ENCODE data around the gene LRTM2.
"Not testable (repeated sequence)": the region's sequence is repeated elsewhere in the genome, so short reads cannot be mapped to it uniquely, and the experiment has no call there.

LRTM2 gene

DNA sequence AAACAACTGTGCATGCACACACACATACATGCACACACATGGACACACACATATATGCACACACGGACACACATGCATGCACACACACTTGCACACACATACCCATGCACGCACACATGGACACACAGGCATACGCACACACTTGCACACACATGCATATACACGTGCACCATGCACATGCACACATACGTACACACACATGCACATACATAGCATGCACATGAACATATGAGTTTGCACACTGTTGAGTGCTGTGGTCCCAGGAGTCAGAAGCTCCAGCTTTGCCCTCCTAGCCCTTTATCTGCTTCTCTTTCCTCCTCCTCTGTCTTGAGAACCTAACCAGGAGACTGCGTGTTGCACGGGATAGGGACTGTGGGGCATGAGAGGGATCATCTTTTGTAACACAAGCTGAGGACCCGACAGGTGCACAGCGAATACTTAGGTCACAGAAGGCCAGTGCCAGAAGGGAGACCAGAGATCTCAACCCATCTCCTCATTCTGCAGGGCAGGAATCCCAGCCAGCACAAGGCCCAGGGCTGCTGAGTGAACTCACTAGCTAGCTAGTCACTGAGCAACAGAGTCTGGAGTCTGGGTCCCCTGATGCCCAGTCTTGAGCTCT, 3.5 kb upstream of the LRTM2 start:
- Histone ChIP-seq H3K27me3 (ENCODE audit: control insufficient read depth, insufficient read depth, low read length) (peaks cover 23% of the 10 kb centered on the region), H3K4me1 (ENCODE audit: control insufficient read depth, insufficient read depth, low read length) (no peaks in the 10 kb centered on the region)

DNA sequence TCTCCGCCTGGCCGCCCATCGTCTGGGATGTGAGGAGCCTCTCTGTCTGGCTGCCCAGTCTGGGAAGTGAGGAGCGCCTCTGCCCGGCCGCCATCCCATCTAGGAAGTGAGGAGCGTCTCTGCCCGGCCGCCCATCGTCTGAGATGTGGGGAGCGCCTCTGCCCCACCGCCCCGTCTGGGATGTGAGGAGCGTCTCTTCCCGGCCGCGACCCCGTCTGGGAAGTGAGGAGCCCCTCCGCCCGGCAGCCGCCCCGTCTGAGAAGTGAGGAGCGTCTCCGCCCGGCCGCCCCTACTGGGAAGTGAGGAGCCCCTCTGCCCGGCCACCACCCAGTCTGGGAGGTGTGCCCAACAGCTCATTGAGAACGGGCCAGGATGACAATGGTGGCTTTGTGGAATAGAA, 2.4 kb upstream of the LRTM2 start:
- H3K9me3 ChIP-seq (ENCODE audit: control insufficient read depth, insufficient read depth, low read length); H3K4me3 ChIP-seq (ENCODE audit: low read depth, low read length); H3K36me3 ChIP-seq (ENCODE audit: control insufficient read depth, insufficient read depth, low read length); H3K9ac ChIP-seq (ENCODE audit: low read depth, low read length); H3K4me1 ChIP-seq (ENCODE audit: control insufficient read depth, insufficient read depth, low read length): not testable (repeated sequence)
- H3K27me3 ChIP-seq (ENCODE audit: control insufficient read depth, insufficient read depth, low read length), result peaks cover 23% of the 10 kb centered on the region

More for the DNA sequence above, 3.5 kb upstream of the LRTM2 start:
- no peak overlapping the region for H3K9ac ChIP-seq (ENCODE audit: low read depth, low read length)
- H3K4me3 ChIP-seq (ENCODE audit: low read depth, low read length), result no peak overlapping the region
- H3K9me3 ChIP-seq (ENCODE audit: control insufficient read depth, insufficient read depth, low read length), result no peaks in the 10 kb centered on the region
- H3K36me3 ChIP-seq (ENCODE audit: control insufficient read depth, insufficient read depth, low read length), result no peaks in the 10 kb centered on the region

DNA sequence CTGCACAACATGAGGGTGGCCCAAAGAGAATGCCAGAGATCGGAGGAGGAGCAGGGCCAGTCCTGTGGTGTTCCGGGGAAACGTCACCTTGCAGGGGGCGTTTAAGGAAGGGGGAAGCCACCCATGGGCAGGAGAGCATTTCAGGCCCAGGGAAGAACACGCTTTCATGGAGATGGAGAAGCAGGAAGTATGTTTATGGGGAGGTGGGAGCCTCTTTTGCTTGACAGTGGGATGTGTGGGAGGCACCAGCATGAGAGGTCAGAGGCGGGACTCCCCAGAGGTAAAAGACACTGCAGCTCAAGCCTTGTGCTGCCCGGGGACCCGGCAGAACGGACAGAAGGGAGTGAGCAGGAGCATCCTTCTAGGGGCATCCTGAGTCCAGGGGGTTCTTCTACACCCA, 1.3 kb upstream of the LRTM2 start:
- H3K27me3 ChIP-seq (ENCODE audit: control insufficient read depth, insufficient read depth, low read length), result peaks cover 23% of the 10 kb centered on the region
- H3K4me1 ChIP-seq (ENCODE audit: control insufficient read depth, insufficient read depth, low read length), result no peaks in the 10 kb centered on the region
- no peaks in the 10 kb centered on the region for H3K9me3 ChIP-seq (ENCODE audit: control insufficient read depth, insufficient read depth, low read length)
- H3K4me3 ChIP-seq (ENCODE audit: low read depth, low read length), result no peak overlapping the region
- no peaks in the 10 kb centered on the region for H3K36me3 ChIP-seq (ENCODE audit: control insufficient read depth, insufficient read depth, low read length)
- no peak overlapping the region for H3K9ac ChIP-seq (ENCODE audit: low read depth, low read length)

DNA sequence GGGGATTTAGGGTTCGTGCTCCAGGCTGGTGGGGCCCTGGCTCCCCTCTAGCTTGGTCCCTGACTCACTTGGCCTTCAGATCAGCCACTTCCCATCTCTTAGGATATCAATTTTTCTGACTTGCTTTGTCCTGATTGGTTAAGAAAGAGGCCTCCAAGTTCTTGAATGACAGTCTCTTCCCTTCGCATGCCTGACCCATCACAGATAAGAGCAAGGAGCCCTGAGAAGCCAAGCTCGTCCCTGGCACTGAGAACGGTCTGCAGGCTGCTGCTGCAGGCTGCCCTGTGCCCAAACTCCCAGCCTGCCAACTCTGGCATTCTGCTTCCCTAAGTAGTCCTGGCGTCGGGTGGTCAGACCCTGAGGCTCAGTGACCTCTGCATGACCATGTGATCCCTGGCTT, 794 bp upstream of the LRTM2 start:
- no peak overlapping the region for H3K4me3 ChIP-seq (ENCODE audit: low read depth, low read length)
- no peaks in the 10 kb centered on the region for H3K9me3 ChIP-seq (ENCODE audit: control insufficient read depth, insufficient read depth, low read length)
- H3K36me3 ChIP-seq (ENCODE audit: control insufficient read depth, insufficient read depth, low read length), result no peaks in the 10 kb centered on the region
- peaks cover 23% of the 10 kb centered on the region for H3K27me3 ChIP-seq (ENCODE audit: control insufficient read depth, insufficient read depth, low read length)
- H3K9ac ChIP-seq (ENCODE audit: low read depth, low read length), result no peak overlapping the region
- no peaks in the 10 kb centered on the region for H3K4me1 ChIP-seq (ENCODE audit: control insufficient read depth, insufficient read depth, low read length)

DNA sequence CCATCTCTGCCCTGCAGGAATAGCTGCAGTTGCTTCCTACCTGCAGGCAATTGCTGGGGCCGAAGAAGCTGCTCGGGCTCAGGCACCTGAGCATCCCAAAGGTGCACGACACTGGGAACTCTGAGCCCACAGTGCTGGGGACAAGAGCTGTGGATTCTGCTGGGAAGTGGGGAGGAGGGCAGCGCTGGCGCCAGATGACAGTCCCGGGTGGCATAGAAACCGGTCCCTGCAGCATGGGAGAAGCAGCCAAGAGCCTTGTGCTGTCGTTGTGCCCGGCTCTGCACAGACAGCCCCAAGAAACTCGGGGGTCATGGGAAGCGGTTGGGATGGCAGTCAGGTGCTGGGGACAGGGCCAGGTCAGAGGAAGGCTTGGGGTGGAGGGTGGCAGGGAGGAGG, 529 bp downstream of the LRTM2 start:
- Histone ChIP-seq H3K9me3 (ENCODE audit: control insufficient read depth, insufficient read depth, low read length) (no peaks in the 10 kb centered on the region), H3K4me3 (ENCODE audit: low read depth, low read length) (no peak overlapping the region), H3K36me3 (ENCODE audit: control insufficient read depth, insufficient read depth, low read length) (no peaks in the 10 kb centered on the region), H3K9ac (ENCODE audit: low read depth, low read length) (no peak overlapping the region), H3K4me1 (ENCODE audit: control insufficient read depth, insufficient read depth, low read length) (no peaks in the 10 kb centered on the region), H3K27me3 (ENCODE audit: control insufficient read depth, insufficient read depth, low read length) (peaks cover 23% of the 10 kb centered on the region)

DNA sequence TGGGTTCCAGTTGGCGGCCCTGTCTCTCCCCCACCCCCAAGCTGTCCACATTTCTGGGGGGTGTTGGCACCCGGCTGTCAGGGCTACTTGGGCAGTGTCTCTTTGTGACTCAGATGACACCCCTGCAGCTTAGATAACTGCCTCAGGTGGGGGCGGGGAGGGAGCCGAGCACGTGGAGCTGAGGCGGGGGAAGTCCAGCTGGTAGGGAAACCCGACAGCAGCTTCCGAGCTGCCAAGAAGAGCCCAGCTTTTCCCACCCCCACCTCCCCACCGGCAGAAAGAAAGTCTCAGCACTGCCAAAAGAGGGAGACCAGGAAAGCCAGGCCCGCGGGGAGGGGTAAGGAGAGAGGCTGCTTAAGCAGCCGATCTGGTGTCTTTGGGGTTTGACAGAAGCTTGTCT, 1.4 kb downstream of the LRTM2 start:
- H3K27me3 ChIP-seq (ENCODE audit: control insufficient read depth, insufficient read depth, low read length), result peaks cover 23% of the 10 kb centered on the region
- no peak overlapping the region for H3K4me3 ChIP-seq (ENCODE audit: low read depth, low read length)
- H3K9me3 ChIP-seq (ENCODE audit: control insufficient read depth, insufficient read depth, low read length), result no peaks in the 10 kb centered on the region
- no peaks in the 10 kb centered on the region for H3K4me1 ChIP-seq (ENCODE audit: control insufficient read depth, insufficient read depth, low read length)
- no peak overlapping the region for H3K9ac ChIP-seq (ENCODE audit: low read depth, low read length)
- H3K36me3 ChIP-seq (ENCODE audit: control insufficient read depth, insufficient read depth, low read length), result no peaks in the 10 kb centered on the region

DNA sequence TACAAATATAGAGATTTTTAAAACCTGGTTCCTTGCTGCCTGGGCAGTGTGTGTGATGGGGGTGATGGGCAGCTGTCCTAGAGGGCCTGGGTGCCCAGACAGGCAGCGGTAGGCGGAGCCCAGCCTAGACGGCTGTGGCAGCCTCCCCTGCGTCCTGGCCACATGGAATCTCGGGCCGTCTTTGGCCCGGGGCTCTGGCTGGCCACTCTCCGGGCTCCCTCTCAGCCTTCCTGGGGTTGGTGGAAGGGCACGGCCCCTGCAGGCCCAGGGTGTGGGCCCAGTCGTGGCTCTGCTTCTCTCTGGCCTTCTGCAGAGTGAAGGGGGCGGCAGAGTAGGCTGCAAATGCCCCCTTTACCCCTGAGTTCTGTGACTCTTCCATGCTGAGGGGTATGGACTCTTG, 2.3 kb downstream of the LRTM2 start:
- no peaks in the 10 kb centered on the region for H3K36me3 ChIP-seq (ENCODE audit: control insufficient read depth, insufficient read depth, low read length)
- H3K4me3 ChIP-seq (ENCODE audit: low read depth, low read length), result no peak overlapping the region
- H3K27me3 ChIP-seq (ENCODE audit: control insufficient read depth, insufficient read depth, low read length), result peaks cover 23% of the 10 kb centered on the region
- H3K4me1 ChIP-seq (ENCODE audit: control insufficient read depth, insufficient read depth, low read length), result no peaks in the 10 kb centered on the region
- H3K9me3 ChIP-seq (ENCODE audit: control insufficient read depth, insufficient read depth, low read length), result no peaks in the 10 kb centered on the region
- no peak overlapping the region for H3K9ac ChIP-seq (ENCODE audit: low read depth, low read length)

DNA sequence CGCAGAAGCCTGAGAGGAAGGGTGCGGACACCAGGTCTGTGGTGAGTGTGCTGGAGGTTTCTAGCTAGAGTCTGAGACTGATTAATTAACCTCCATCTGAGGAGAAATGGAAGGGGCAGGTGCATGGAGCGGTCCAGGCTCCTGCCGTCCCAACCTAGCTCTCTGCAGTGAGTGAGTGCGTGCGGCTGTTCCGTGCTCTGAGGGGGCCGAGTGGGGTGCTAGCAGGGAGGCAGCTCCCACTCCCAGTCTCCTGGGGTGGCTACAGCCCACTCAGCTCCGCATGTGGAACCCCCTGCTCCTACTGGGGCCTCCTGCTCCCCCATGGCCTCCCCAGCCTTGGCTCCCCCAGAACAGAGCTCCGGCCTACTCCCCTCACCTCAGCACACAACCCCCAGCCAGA, 2.9 kb downstream of the LRTM2 start:
- peaks cover 23% of the 10 kb centered on the region for H3K27me3 ChIP-seq (ENCODE audit: control insufficient read depth, insufficient read depth, low read length)
- H3K4me1 ChIP-seq (ENCODE audit: control insufficient read depth, insufficient read depth, low read length), result no peaks in the 10 kb centered on the region

DNA sequence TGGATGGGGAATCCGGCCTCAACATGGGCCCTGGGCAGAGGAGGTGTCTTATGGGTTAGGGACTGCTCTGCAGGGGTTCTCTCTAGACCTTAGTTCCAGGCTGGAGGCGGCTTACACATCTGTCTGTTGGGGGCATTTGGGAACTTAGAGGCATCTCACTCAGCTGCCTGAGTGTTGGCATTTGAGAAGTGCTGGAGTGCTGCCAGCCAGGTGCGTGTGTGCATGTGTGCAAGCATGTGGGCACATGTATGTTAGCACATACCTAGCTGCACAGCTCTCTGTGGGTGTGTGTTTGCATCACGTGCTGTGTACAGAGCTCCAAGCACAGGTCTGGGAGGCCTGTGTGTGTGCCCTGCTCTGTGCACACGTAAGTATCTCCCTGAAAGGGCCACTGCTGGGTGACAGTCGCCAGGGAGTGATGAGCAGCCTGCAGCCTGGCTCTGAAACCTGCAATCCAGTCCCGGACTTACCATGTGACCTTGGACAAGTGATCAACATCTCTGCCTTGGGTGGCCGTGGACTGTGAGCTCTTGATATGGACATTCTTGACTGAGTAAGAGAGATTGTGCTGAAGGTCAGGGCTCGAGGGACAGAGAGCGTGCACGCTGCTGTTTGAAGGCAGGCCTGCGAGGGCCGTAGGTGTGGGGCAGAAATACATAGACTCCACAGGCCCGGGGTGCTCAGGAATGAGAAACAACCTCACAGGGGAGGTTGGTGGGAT, 5.2 kb downstream of the LRTM2 start:
- no peaks in the 10 kb centered on the region for H3K36me3 ChIP-seq (ENCODE audit: control insufficient read depth, insufficient read depth, low read length)
- H3K4me1 ChIP-seq (ENCODE audit: control insufficient read depth, insufficient read depth, low read length), result no peaks in the 10 kb centered on the region
- H3K9me3 ChIP-seq (ENCODE audit: control insufficient read depth, insufficient read depth, low read length), result no peaks in the 10 kb centered on the region
- no peak overlapping the region for H3K4me3 ChIP-seq (ENCODE audit: low read depth, low read length)
- H3K27me3 ChIP-seq (ENCODE audit: control insufficient read depth, insufficient read depth, low read length), result peaks cover 12% of the 10 kb centered on the region
- no peak overlapping the region for H3K9ac ChIP-seq (ENCODE audit: low read depth, low read length)

More for the DNA sequence above, 2.9 kb downstream of the LRTM2 start:
- Histone ChIP-seq H3K9me3 (ENCODE audit: control insufficient read depth, insufficient read depth, low read length) (no peaks in the 10 kb centered on the region), H3K4me3 (ENCODE audit: low read depth, low read length) (no peak overlapping the region), H3K9ac (ENCODE audit: low read depth, low read length) (no peak overlapping the region), H3K36me3 (ENCODE audit: control insufficient read depth, insufficient read depth, low read length) (no peaks in the 10 kb centered on the region)

DNA sequence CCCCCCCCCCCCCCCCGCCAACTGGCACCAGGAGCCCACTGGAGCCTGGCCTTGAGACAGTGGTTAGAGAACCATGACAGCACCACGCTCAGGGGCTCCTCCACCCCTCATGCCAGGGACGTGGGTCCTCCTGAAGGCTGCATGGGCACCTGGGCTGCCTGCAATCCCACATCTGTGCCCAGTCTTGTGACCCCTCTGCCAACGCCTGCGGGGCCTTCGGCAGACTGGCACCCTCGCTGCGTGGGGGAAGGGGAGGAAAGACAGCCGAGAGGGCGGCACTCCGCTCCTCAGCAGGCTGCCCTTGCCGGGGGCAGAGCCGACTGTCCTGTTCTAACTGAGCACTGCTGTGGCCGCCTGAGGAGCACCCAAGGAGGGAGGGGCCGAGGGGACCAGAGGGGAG, 6.0 kb downstream of the LRTM2 start:
- no peaks in the 10 kb centered on the region for H3K4me1 ChIP-seq (ENCODE audit: control insufficient read depth, insufficient read depth, low read length)
- H3K4me3 ChIP-seq (ENCODE audit: low read depth, low read length), result no peak overlapping the region
- no peaks in the 10 kb centered on the region for H3K36me3 ChIP-seq (ENCODE audit: control insufficient read depth, insufficient read depth, low read length)
- no peaks in the 10 kb centered on the region for H3K9me3 ChIP-seq (ENCODE audit: control insufficient read depth, insufficient read depth, low read length)
- no peak overlapping the region for H3K9ac ChIP-seq (ENCODE audit: low read depth, low read length)
- H3K27me3 ChIP-seq (ENCODE audit: control insufficient read depth, insufficient read depth, low read length), result peaks cover 3% of the 10 kb centered on the region

DNA sequence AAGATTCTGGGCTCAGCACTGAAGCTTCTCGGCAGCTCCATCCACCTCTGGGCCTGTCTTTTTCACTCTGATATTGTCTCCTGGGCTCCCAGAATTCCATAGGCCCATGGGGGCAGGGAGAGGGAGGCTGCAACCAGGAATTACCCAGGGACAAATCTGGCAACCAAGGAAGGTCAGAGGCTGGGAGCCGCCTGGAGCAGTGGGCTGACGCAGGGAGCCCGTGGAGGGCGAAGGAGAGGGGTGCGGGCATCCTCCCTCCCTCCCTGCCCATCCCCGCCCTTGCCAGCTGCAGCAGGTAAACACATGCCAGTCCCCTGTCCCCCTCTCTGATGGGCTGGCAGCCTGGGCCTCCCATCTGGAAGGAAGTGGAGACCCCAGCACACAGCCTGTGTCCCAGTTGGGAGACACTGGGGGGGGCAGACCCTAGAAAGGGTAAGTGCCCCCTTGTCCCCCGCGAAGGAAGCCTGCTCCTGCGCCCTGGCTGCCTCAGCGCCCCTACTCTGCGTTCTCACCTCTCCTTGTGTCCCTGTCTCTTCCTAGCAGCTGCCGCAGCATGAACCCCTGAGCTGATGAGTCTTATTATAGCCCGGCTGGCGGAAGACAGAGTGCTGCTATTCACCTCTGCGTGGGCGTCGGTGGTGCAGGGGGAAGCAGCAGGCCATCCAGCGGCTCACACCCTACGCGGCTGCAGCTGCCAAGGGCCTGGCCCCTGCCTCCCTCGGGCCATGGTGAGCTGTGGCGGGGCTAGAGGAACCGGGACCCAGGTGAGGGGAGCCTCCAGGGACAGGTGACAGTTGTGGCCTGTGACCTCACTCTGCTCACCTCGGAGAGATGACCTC, 6.7 kb downstream of the LRTM2 start:
- no peaks in the 10 kb centered on the region for H3K36me3 ChIP-seq (ENCODE audit: control insufficient read depth, insufficient read depth, low read length)
- H3K9me3 ChIP-seq (ENCODE audit: control insufficient read depth, insufficient read depth, low read length), result no peaks in the 10 kb centered on the region
- H3K4me3 ChIP-seq (ENCODE audit: low read depth, low read length), result no peak overlapping the region
- peaks cover 2% of the 10 kb centered on the region for H3K27me3 ChIP-seq (ENCODE audit: control insufficient read depth, insufficient read depth, low read length)
- no peaks in the 10 kb centered on the region for H3K4me1 ChIP-seq (ENCODE audit: control insufficient read depth, insufficient read depth, low read length)
- H3K9ac ChIP-seq (ENCODE audit: low read depth, low read length), result no peak overlapping the region

All from iPS-15b (cell line).